ENCODE data around the gene ETFA.
"Not testable (repeated sequence)": the region's sequence is repeated elsewhere in the genome, so short reads cannot be mapped to it uniquely, and the experiment has no call there.

ETFA gene

DNA sequence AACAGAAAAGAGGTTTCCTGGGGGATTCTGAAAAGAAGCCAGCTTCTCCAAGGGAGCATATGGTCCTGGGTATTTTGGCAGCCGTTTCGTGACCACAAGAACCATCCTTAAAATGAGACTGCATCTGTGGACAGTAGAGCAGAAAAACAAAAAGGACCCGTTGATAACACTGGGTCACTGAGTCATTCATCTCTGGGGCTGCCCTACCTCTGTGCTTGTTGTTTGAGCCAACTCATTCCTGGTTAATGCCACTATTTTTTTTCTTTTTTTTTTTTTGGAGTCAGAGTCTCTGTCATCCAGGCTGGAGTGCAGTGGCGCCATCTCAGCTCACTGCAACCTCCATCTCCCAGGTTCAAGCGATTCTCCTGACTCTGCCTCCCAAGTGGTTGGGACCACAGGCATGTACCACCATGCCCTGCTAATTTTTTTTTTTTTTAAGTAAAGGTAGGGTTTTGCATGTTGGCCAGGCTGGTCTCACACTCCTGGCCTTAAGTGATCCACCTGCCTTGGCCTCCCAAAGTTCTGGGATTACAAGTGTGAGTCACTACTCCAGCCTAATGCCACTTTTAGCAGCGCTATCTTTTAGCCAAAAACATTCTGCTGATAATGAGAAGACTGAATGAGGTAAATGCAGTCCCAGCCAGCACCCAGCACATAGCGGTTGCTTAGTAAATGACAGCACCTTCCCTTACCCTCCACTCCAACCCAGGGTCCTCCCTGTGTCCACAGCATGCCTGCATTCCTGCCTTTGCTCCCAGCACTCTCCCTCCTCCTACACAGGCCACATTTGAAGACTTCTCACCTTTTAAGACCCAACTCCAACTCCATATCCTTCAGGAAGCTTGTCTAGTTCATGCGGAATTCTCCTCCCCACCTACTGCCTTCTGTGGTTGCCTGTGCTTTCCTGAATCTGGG lies 16.2 kb upstream of the ETFA start:
- H3K9me3 ChIP-seq (ENCODE audit: control insufficient read depth in 1 of 2, low read length in 2 of 2), result no peaks in the 10 kb centered on the region
- no peak overlapping the region for H3K27ac ChIP-seq (ENCODE audit: low read depth, low read length)
- no peaks in the 10 kb centered on the region for H3K36me3 ChIP-seq (ENCODE audit: control insufficient read depth in 1 of 2, insufficient read depth in 2 of 2, low read length in 2 of 2)
- H3K9ac ChIP-seq (ENCODE audit: low read depth in 1 of 2, low read length in 2 of 2), result no peak overlapping the region
- peaks cover 5 to 10% of the 10 kb centered on the region in 2 donors for H3K27me3 ChIP-seq (ENCODE audit: control insufficient read depth in 1 of 2, insufficient read depth in 2 of 2, low read length in 2 of 2)
- H3K4me1 ChIP-seq (ENCODE audit: control insufficient read depth in 1 of 2, insufficient read depth in 2 of 2, low read length in 2 of 2), result no peaks in the 10 kb centered on the region
- no peak overlapping the region for H3K4me3 ChIP-seq (ENCODE audit: low read depth in 1 of 2, low read length in 2 of 2)

- Histone ChIP-seq H3K4me1 (ENCODE audit: control insufficient read depth in 1 of 2, insufficient read depth in 2 of 2, low read length in 2 of 2) (no peaks in the 10 kb centered on the region), H3K9me3 (ENCODE audit: control insufficient read depth in 1 of 2, low read length in 2 of 2) (no peaks in the 10 kb centered on the region), H3K27me3 (ENCODE audit: control insufficient read depth in 1 of 2, insufficient read depth in 2 of 2, low read length in 2 of 2) (peaks cover 9 to 10% of the 10 kb centered on the region in 2 donors), H3K9ac (ENCODE audit: low read depth in 1 of 2, low read length in 2 of 2) (no peak overlapping the region), H3K27ac (ENCODE audit: low read depth, low read length) (no peak overlapping the region), H3K36me3 (ENCODE audit: control insufficient read depth in 1 of 2, insufficient read depth in 2 of 2, low read length in 2 of 2) (no peaks in the 10 kb centered on the region), H3K4me3 (ENCODE audit: low read depth in 1 of 2, low read length in 2 of 2) (no peak overlapping the region)
Measured at GRCh38 chr15:76325704-76326103, 14.4 kb upstream of the ETFA start.

DNA sequence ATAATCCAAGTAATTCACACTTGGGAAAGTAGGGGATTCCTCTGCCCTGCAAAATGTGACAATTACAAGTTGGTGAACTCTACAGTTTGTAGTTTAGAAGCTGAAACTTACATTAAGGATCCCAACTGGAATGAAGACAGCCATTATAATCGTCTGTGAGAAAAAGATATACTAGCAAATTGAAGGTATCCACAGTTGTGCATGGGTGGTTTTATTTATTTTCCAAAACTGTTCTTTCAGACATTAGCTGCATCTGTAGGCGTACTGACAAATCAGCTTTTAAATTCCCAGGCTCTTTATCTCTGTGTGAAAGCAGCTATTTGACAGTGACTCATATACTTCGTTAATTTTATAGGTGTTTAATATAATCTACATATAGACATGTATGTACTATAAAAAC lies 12.8 kb upstream of the ETFA start:
- H3K4me3 ChIP-seq (ENCODE audit: low read depth in 1 of 2, low read length in 2 of 2), result no peak overlapping the region
- H3K4me1 ChIP-seq (ENCODE audit: control insufficient read depth in 1 of 2, insufficient read depth in 2 of 2, low read length in 2 of 2), result no peaks in the 10 kb centered on the region
- peaks cover 9 to 10% of the 10 kb centered on the region in 2 donors for H3K27me3 ChIP-seq (ENCODE audit: control insufficient read depth in 1 of 2, insufficient read depth in 2 of 2, low read length in 2 of 2)

DNA sequence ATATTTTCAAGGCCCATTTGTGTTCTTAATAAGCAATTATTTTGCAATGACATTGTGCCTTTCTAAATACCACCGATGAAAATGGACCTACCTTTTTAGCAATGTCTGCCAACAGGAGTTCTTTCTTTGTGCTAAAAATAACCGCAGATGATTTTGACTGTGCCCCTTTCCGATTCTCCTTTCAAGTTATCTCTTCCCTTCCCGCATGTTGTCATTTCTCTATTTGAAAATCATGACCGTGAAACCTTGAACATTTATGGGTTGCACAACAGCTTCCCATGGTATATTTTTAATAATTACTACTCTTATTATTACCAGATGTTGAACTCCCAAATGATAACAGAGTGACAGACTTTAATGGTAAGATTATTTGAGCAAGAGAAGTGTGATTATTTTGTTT lies 10.3 kb upstream of the ETFA start:
- Histone ChIP-seq H3K4me1 (ENCODE audit: control insufficient read depth in 1 of 2, insufficient read depth in 2 of 2, low read length in 2 of 2) (no peaks in the 10 kb centered on the region), H3K36me3 (ENCODE audit: control insufficient read depth in 1 of 2, insufficient read depth in 2 of 2, low read length in 2 of 2) (no peaks in the 10 kb centered on the region), H3K27me3 (ENCODE audit: control insufficient read depth in 1 of 2, insufficient read depth in 2 of 2, low read length in 2 of 2) (peaks cover 3 to 5% of the 10 kb centered on the region in 2 donors), H3K4me3 (ENCODE audit: low read depth in 1 of 2, low read length in 2 of 2) (no peak overlapping the region), H3K9ac (ENCODE audit: low read depth in 1 of 2, low read length in 2 of 2) (no peak overlapping the region), H3K27ac (ENCODE audit: low read depth, low read length) (no peak overlapping the region), H3K9me3 (ENCODE audit: control insufficient read depth in 1 of 2, low read length in 2 of 2) (no peaks in the 10 kb centered on the region)

More for the DNA sequence above, 12.8 kb upstream of the ETFA start:
- Histone ChIP-seq H3K36me3 (ENCODE audit: control insufficient read depth in 1 of 2, insufficient read depth in 2 of 2, low read length in 2 of 2) (no peaks in the 10 kb centered on the region), H3K27ac (ENCODE audit: low read depth, low read length) (no peak overlapping the region), H3K9ac (ENCODE audit: low read depth in 1 of 2, low read length in 2 of 2) (no peak overlapping the region), H3K9me3 (ENCODE audit: control insufficient read depth in 1 of 2, low read length in 2 of 2) (no peaks in the 10 kb centered on the region)

GRCh38 chr15:76321171-76321570 lies 9.9 kb upstream of the ETFA start:
- no peaks in the 10 kb centered on the region for H3K4me1 ChIP-seq (ENCODE audit: control insufficient read depth in 1 of 2, insufficient read depth in 2 of 2, low read length in 2 of 2)

GRCh38 chr15:76320012-76320411 lies 8.7 kb upstream of the ETFA start:
- H3K27ac ChIP-seq (ENCODE audit: low read depth, low read length), result no peak overlapping the region
- peaks cover 0 to 5% of the 10 kb centered on the region in 2 donors for H3K27me3 ChIP-seq (ENCODE audit: control insufficient read depth in 1 of 2, insufficient read depth in 2 of 2, low read length in 2 of 2)

More at GRCh38 chr15:76321171-76321570, 9.9 kb upstream of the ETFA start:
- Histone ChIP-seq H3K27me3 (ENCODE audit: control insufficient read depth in 1 of 2, insufficient read depth in 2 of 2, low read length in 2 of 2) (peaks cover 3 to 5% of the 10 kb centered on the region in 2 donors), H3K4me3 (ENCODE audit: low read depth in 1 of 2, low read length in 2 of 2) (no peak overlapping the region), H3K9me3 (ENCODE audit: control insufficient read depth in 1 of 2, low read length in 2 of 2) (no peaks in the 10 kb centered on the region), H3K9ac (ENCODE audit: low read depth in 1 of 2, low read length in 2 of 2) (no peak overlapping the region), H3K27ac (ENCODE audit: low read depth, low read length) (no peak overlapping the region), H3K36me3 (ENCODE audit: control insufficient read depth in 1 of 2, insufficient read depth in 2 of 2, low read length in 2 of 2) (no peaks in the 10 kb centered on the region)

GRCh38 chr15:76313731-76314130 lies 2.5 kb upstream of the ETFA start:
- H3K9ac ChIP-seq (ENCODE audit: low read depth in 1 of 2, low read length in 2 of 2), result no peak overlapping the region
- no peaks in the 10 kb centered on the region for H3K36me3 ChIP-seq (ENCODE audit: control insufficient read depth in 1 of 2, insufficient read depth in 2 of 2, low read length in 2 of 2)
- no peak overlapping the region for H3K27ac ChIP-seq (ENCODE audit: low read depth, low read length)
- no peak overlapping the region for H3K4me3 ChIP-seq (ENCODE audit: low read depth in 1 of 2, low read length in 2 of 2)
- H3K27me3 ChIP-seq (ENCODE audit: control insufficient read depth in 1 of 2, insufficient read depth in 2 of 2, low read length in 2 of 2), result no peaks in the 10 kb centered on the region
- H3K4me1 ChIP-seq (ENCODE audit: control insufficient read depth in 1 of 2, insufficient read depth in 2 of 2, low read length in 2 of 2), result peaks cover 9% of the 10 kb centered on the region in 2 donors
- no peaks in the 10 kb centered on the region for H3K9me3 ChIP-seq (ENCODE audit: control insufficient read depth in 1 of 2, low read length in 2 of 2)

More at GRCh38 chr15:76320012-76320411, 8.7 kb upstream of the ETFA start:
- H3K9me3 ChIP-seq (ENCODE audit: control insufficient read depth in 1 of 2, low read length in 2 of 2), result no peaks in the 10 kb centered on the region
- H3K4me3 ChIP-seq (ENCODE audit: low read depth in 1 of 2, low read length in 2 of 2), result no peak overlapping the region
- no peaks in the 10 kb centered on the region for H3K4me1 ChIP-seq (ENCODE audit: control insufficient read depth in 1 of 2, insufficient read depth in 2 of 2, low read length in 2 of 2)
- no peak overlapping the region for H3K9ac ChIP-seq (ENCODE audit: low read depth in 1 of 2, low read length in 2 of 2)
- H3K36me3 ChIP-seq (ENCODE audit: control insufficient read depth in 1 of 2, insufficient read depth in 2 of 2, low read length in 2 of 2), result no peaks in the 10 kb centered on the region

DNA sequence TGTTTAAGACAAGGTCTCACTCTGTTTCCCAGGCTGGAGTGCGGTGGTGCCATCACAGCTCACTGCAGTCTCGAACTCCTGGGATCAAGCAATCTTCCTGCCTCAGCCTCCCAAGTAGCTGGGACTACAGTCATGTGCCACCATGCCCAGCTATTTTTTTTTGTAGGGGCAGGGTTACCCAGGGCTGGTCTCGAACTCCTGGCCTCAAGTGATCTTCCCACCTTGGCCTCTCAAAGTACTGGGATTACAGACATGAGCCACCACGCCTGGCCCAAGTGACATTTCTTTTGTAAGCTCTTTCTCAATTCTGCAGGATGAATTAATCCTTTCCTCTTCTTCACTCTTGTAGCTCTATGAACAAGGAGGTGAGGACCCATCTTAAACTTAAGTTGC lies 1.9 kb upstream of the ETFA start:
- not testable (repeated sequence) for H3K27ac ChIP-seq (ENCODE audit: low read depth, low read length); H3K4me3 ChIP-seq (ENCODE audit: low read depth in 1 of 2, low read length in 2 of 2); H3K27me3 ChIP-seq (ENCODE audit: control insufficient read depth in 1 of 2, insufficient read depth in 2 of 2, low read length in 2 of 2); H3K4me1 ChIP-seq (ENCODE audit: control insufficient read depth in 1 of 2, insufficient read depth in 2 of 2, low read length in 2 of 2); H3K9me3 ChIP-seq (ENCODE audit: control insufficient read depth in 1 of 2, low read length in 2 of 2); H3K36me3 ChIP-seq (ENCODE audit: control insufficient read depth in 1 of 2, insufficient read depth in 2 of 2, low read length in 2 of 2); H3K9ac ChIP-seq (ENCODE audit: low read depth in 1 of 2, low read length in 2 of 2)

DNA sequence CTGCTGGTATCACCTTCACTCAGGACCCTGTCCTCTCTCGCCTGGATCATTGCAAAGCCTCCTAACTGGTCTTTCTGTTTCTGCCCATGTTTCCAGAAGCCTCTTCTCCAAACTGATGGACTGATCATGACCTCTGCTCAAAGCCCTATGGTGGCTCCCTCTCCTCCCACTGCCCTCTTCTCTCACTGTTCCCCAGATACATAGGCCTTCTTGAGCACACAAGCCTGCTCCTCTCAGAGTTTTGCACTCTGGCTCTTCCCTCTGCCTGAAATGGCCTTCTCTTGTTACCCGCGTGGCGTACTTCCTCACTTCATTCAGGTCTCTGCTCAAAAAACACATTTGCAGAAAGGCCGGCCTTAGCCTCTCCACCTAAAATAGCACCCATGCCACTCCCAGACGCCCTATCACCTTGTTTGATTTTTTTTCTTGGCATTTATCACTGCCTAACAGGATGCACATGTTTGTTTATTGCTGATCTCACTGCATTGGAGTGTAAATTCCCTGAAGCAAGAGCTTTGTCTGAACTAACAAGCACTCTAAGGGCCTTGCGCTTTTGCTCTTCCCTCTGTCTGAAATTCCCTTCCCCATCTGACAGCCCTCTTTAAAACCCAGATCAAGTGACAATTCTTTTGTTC lies 1.4 kb upstream of the ETFA start:
- peaks cover 9% of the 10 kb centered on the region in 2 donors for H3K4me1 ChIP-seq (ENCODE audit: control insufficient read depth in 1 of 2, insufficient read depth in 2 of 2, low read length in 2 of 2)
- no peak overlapping the region for H3K27ac ChIP-seq (ENCODE audit: low read depth, low read length)
- H3K9me3 ChIP-seq (ENCODE audit: control insufficient read depth in 1 of 2, low read length in 2 of 2), result no peaks in the 10 kb centered on the region

GRCh38 chr15:76310475-76311099 lies 682 bp downstream of the ETFA start:
- no peaks in the 10 kb centered on the region for H3K27me3 ChIP-seq (ENCODE audit: control insufficient read depth in 1 of 2, insufficient read depth in 2 of 2, low read length in 2 of 2)
- H3K4me1 ChIP-seq (ENCODE audit: control insufficient read depth in 1 of 2, insufficient read depth in 2 of 2, low read length in 2 of 2), result peaks cover 9% of the 10 kb centered on the region in 2 donors
- no peaks in the 10 kb centered on the region for H3K9me3 ChIP-seq (ENCODE audit: control insufficient read depth in 1 of 2, low read length in 2 of 2)
- no peaks in the 10 kb centered on the region for H3K36me3 ChIP-seq (ENCODE audit: control insufficient read depth in 1 of 2, insufficient read depth in 2 of 2, low read length in 2 of 2)
- H3K4me3 ChIP-seq (ENCODE audit: low read depth in 1 of 2, low read length in 2 of 2), result peak overlapping the region; percentile 78 to 84
- H3K27ac ChIP-seq (ENCODE audit: low read depth, low read length), result peak overlapping the region; percentile 80
- peak overlapping the region; percentile 93 to 94 for H3K9ac ChIP-seq (ENCODE audit: low read depth in 1 of 2, low read length in 2 of 2)

More for the DNA sequence above, 1.4 kb upstream of the ETFA start:
- Histone ChIP-seq H3K4me3 (ENCODE audit: low read depth in 1 of 2, low read length in 2 of 2) (no peak overlapping the region), H3K9ac (ENCODE audit: low read depth in 1 of 2, low read length in 2 of 2) (no peak overlapping the region), H3K27me3 (ENCODE audit: control insufficient read depth in 1 of 2, insufficient read depth in 2 of 2, low read length in 2 of 2) (no peaks in the 10 kb centered on the region), H3K36me3 (ENCODE audit: control insufficient read depth in 1 of 2, insufficient read depth in 2 of 2, low read length in 2 of 2) (no peaks in the 10 kb centered on the region)

Data from duodenal mucosa (tissue), 2 donors.